GM13977 (cell line): ENCODE data around the gene PRMT9.

Source experiments
- DNase-seq: peaks from one replicate; pipeline ENCODE4 v3.0.0; 2012; ENCODE audit warnings: low spot score
- CTCF ChIP-seq: IDR thresholded peaks from 2 replicates; pipeline ENCODE4 v1.5.1; 2012; ENCODE audit warnings: mild to moderate bottlenecking, control low read depth; ENCODE audit not compliant: insufficient read depth; ENCODE audit errors: extremely low read depth, missing control alignments
- in situ Hi-C: fragments of 300-500 bp; cut with MboI; formaldehyde crosslinking; loops from one replicate; pipeline ENCODE4 v1.12.0; 2022; ENCODE audit warnings: low sequenced_read_pairs, low pct_unique_long_range_greater_than_20kb, mixed read lengths, inconsistent platforms; ENCODE audit not compliant: unreplicated experiment

Gene PRMT9

GRCh38 chr4:147638942-147639341, 45.0 kb downstream of the PRMT9 start:
- no peak for DNase-seq
- in situ Hi-C loops, result no loop called here
- TF ChIP-seq CTCF, result no peak

- TF ChIP-seq CTCF, result no peak
- in situ Hi-C loops, result no loop called here
- no peak for DNase-seq
Observed at GRCh38 chr4:147638365-147638764, 45.6 kb downstream of the PRMT9 start.

GRCh38 chr4:147635348-147635747, 48.6 kb downstream of the PRMT9 start:
- in situ Hi-C loops, result no loop called here

GRCh38 chr4:147633643-147634042, 50.3 kb downstream of the PRMT9 start:
- in situ Hi-C loops, result no loop called here
- no peak for TF ChIP-seq CTCF
- no peak for DNase-seq

More at GRCh38 chr4:147635348-147635747, 48.6 kb downstream of the PRMT9 start:
- no peak for DNase-seq
- TF ChIP-seq CTCF, result no peak

- no peak for TF ChIP-seq CTCF
- DNase-seq, result no peak
- in situ Hi-C loops, result no loop called here
Observed at GRCh38 chr4:147633113-147633512, 50.9 kb downstream of the PRMT9 start.

- in situ Hi-C loops, result no loop called here
- DNase-seq, result no peak
- no peak for TF ChIP-seq CTCF
Observed at GRCh38 chr4:147629783-147630730, 53.9 kb downstream of the PRMT9 start.

- in situ Hi-C loops, result no loop called here
- TF ChIP-seq CTCF, result no peak
Observed at GRCh38 chr4:147628415-147628814, 55.5 kb downstream of the PRMT9 start.

More at GRCh38 chr4:147628415-147628814, 55.5 kb downstream of the PRMT9 start:
- no peak for DNase-seq
